Measurements from ENCODE around the gene NOM1.

- no peak for TF ChIP-seq EP300 (IDR thresholded peaks at IDR 0.05)
- TF ChIP-seq, protein P1, sequence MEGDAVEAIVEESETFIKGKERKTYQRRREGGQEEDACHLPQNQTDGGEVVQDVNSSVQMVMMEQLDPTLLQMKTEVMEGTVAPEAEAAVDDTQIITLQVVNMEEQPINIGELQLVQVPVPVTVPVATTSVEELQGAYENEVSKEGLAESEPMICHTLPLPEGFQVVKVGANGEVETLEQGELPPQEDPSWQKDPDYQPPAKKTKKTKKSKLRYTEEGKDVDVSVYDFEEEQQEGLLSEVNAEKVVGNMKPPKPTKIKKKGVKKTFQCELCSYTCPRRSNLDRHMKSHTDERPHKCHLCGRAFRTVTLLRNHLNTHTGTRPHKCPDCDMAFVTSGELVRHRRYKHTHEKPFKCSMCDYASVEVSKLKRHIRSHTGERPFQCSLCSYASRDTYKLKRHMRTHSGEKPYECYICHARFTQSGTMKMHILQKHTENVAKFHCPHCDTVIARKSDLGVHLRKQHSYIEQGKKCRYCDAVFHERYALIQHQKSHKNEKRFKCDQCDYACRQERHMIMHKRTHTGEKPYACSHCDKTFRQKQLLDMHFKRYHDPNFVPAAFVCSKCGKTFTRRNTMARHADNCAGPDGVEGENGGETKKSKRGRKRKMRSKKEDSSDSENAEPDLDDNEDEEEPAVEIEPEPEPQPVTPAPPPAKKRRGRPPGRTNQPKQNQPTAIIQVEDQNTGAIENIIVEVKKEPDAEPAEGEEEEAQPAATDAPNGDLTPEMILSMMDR (IDR thresholded peaks at IDR 0.05): no peak
These were observed 58.1 kb downstream of the NOM1 start for GRCh38 chr7:157007470-157008066.
